ENCODE measurements around the gene ZNF607.

Gene ZNF607

DNA sequence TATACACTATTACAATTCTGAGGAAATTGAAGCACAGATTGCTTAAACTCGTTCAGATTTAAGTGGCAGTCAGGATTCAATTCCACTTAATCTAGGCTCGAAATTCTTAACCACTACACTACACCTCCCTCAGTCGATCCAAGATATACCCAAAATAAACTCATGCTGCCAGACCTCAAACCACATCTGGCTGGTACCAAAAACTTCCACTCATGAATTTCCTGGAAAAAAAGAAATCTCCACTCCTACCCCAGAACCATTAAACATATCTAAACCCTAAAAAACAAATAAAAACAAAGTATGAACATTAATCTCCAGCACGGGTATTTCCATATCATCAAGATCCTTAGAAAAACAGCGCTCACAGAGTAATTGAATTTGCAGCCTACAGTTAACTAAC is 65.4 kb downstream of the ZNF607 start:
- no peak for DNase-seq (ENCODE audit: low read depth in 2 of 3, low spot score in 1 of 3)

Data from stimulated activated CD4-positive, alpha-beta T cell treated with anti-CD3 and anti-CD28 coated beads, Interleukin-12 subunit alpha, Interleukin-12 subunit beta, amount 100 ng/mL, for 48 hours (primary cell).